ENCODE data around the gene LY6G5B. TPM values are rescaled to one million over a fixed set of nuclear protein-coding genes. Genes with fewer than 3 reads are reported as not detected.

The LY6G5B gene
- 0.24 and 1.8 TPM in 2 replicates for polyA plus RNA-seq

GRCh38 chr6:31669676-31670075 is at the start of gene LY6G5B:
LY6G5B (plus strand) TSS chr6:31669976; CDS start chr6:31670951, 975 bp downstream.

GRCh38 chr6:31620586-31621319 is 49.0 kb upstream of the LY6G5B start, which contains the start of gene PRRC2A:
PRRC2A (plus strand) TSS chr6:31620715; CDS start chr6:31622790, 2,075 bp downstream.

DNA sequence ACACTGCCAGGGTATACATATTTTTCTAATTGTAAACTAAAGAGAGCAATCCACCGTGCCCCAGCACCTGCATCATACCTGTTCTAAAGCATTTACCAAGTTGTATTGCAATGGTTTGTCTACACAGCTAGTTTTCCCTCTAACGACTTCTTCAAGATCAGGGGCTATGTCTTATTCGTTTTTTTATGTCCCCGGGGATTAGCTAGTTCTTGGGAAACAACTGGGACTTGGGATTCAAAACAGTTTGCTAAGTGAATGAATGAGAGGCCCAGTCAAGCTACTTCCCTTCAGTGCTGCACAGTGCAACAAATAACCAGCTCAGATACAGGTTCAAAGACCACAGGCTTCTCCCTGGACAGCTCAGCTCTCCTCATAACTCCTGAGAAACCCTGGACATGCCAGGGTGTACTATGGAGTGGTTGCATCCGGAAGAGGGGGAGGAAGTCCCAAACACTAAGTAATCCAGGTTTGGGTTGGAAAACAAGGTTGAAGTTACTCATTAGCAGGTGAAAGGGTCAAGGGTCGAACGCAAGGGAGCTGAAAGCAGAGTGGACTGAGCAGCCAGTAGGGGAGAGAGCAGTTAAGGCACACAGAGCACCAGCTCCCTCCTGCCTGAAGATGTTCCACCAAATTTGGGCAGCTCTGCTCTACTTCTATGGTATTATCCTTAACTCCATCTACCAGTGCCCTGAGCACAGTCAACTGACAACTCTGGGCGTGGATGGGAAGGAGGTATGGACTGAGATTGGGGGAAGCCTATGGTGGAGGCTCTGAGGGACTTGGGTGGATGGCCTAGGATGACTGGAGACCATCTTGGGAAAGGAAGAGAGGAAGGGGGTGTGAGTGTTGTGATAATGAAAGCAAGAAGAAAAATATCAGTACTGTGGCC is 14.2 kb upstream of the LY6G5B start, which contains the start of gene APOM:
APOM (plus strand) TSS at position 546 of the 889 bp plus-strand sequence; CDS start at position 619, 73 bp downstream.

DNA sequence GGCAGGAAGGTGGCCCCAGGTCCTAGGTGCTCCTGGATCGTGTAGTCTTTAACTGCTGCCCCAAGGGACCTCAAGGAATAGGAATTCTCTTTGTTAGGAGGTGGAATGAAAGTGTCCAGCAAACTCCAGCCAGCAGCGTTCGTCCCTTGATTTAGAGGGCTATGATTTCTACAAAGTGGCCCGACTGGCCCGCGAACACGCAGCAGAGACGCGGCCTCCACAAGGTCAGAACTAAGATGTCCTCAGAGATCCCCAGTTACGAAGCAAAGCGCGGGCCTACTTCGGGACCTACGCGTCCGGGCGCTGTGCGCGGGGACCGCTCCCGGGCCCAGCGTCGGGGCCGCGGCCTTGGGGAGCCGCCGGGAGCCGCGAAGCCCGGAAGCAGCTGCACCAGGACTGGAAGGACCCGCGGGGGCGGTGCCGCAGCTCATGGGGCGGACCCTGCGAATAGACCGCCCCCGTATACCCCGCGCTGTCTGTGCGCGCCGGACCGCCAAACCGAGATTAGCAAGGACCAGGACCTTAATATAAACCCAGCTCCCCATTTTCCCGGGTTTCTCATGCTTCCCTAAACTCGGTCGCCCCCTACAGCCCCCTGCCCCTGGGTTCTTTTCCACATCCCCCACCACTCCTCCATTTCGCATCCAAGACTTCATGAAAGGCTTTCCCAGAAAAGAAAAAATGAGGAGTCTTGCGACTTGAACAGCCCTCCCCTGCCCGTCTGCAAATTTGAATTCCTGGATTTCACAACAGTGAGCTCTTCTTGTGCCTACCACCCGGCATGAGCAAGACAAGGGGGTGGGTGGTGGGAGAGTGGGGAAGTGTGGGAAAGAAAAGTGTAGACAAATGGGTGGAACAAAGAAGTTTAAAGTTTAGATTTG is 9.2 kb upstream of the LY6G5B start, which contains the start of gene C6orf47:
C6orf47 (minus strand) TSS at position 398 of the 881 bp plus-strand sequence. CDS start 831 bp downstream, outside the sequence.

GRCh38 chr6:31664790-31665500 is 4.8 kb upstream of the LY6G5B start, which contains the start of gene GPANK1:
GPANK1 (minus strand) TSS chr6:31664997; CDS start chr6:31664478, 519 bp downstream.

GRCh38 chr6:31665501-31666336 is 4.1 kb upstream of the LY6G5B start, which contains the start of gene CSNK2B:
CSNK2B (plus strand) TSS chr6:31666080; CDS start chr6:31666832, 752 bp downstream.

DNA sequence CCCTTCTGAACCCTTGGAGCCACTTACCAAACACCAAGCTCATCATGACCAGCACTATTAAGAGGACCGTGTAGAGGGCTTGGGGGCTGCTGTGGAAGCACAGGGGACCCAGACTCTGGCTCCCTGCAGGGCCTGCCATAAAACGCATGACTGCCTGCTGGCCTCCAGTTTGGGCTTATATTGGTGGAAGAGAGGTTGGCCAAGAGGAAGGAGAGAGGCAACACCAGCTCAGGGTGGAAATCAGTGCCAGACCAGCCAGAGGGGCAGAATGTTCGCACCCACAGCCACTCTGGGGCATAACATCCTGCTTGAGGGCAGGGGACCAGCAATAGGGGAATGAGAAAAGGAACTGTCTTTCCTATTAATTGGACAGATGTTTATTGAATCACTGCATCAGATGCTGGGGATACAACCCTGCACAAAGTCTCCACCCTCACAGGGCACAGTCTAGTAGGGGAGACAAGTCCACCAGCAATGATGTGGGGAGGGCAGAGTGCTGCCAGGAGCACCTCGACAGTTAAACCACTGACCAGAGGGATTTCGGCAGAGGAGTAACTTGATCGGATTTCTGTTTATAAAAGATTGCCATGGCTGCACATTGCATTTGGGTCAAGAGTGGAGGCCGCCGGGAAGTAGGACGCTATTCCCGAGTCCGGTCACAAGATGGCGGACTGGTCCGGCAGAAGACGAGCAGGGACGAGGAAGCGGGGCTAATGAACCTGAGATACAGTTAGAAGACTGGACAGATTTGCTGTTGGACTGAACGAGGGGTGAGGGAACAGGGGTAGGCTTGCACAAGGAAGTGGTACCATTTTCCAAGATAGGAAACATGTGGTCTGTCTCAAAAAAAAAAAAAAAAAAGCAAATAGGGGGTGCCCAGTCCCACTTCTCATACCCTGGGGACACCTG is 10.7 kb downstream of the LY6G5B start, which contains the start of gene LY6G5C:
LY6G5C (minus strand) TSS at position 842 of the 909 bp plus-strand sequence; CDS start at position 148, 694 bp downstream.

DNA sequence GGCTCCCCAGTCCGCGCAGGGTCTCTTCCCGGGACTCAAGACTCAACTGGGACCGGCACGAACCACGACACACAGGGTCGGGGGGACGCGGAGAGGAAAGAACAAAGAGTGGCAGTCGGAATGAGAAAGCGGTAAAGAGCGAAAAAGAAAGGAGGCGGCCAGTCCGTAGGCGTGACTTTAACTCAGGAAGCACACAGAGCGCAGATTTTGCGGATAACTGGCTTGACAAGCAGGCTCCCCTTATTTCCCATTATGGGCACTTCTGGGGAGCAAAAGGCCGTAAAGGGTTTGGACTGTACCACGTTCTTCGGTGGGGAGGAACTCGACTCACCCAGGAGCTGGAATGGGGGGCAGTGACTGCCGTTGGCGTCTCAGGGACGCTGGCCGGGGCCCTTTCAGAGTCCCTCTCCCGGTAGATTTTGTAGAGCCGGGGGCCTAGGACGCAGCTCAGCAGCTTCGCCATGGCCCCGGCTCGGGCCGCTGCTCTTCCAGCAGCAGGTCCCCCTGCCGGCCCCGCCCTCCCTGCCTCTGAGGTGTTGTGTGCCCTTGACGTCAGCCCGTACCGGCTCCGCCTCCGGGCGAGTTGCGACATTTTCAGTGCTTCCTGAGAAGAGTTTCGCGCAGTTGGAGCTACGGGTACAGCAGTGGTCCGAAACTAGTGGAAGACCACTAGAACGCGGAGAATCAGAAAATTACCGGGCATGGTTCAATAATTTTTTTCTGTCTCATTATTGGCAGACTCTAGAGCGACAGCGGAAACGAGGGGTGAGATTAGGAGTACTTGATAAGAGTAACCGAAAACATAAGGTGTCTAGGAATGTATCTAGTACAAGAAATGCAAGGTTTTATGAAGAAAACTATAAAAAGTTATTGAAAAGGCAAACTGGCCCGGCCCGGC is 33.3 kb downstream of the LY6G5B start, which contains the start of gene ABHD16A:
ABHD16A (minus strand) TSS at position 506 of the 898 bp plus-strand sequence; CDS start at position 463, 43 bp downstream.

DNA sequence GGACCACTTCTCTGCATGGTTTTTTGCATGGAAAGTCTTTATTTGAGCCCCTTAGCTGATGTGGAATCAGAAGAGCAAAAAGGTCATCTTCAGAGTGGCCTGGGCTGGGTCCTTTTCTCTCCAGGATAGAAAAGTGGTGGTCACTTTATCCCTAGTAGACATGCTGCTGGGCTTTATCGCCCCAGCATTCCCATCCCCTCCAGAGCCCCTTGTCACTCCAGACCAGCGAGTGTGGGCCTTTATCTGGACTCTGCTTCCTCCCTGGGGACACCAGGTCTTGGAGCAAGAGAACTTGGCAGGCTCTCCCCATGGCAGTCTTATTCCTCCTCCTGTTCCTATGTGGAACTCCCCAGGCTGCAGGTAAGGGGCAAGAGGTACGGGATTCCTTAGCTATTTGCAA is 36.8 kb downstream of the LY6G5B start, which contains the start of gene LY6G6F:
LY6G6F (plus strand) TSS at position 268 of the 400 bp plus-strand sequence; CDS start at position 309, 41 bp downstream.

GRCh38 chr6:31715022-31715958 is 45.5 kb downstream of the LY6G5B start, which contains the start of gene LY6G6D:
LY6G6D (plus strand) TSS chr6:31715348; CDS start chr6:31715356, 8 bp downstream.

GRCh38 chr6:31721351-31722020 is 51.7 kb downstream of the LY6G5B start, which contains the start of gene LY6G6C:
LY6G6C (minus strand) TSS chr6:31721746; CDS start chr6:31721679, 67 bp downstream.

